K562 (cell line): ENCODE data around the gene TSKS. TPM values are rescaled to one million over a fixed set of nuclear protein-coding genes. Genes with fewer than 3 reads are reported as not detected.

Source experiments
- CHD7 ChIP-seq: fragments of 200-600 bp; sonication (generic); IDR thresholded peaks from one replicate; pipeline ENCODE4 v1.6.1; 2012; ENCODE audit warnings: mild to moderate bottlenecking, low read depth, low read length, inconsistent platforms
- GTF3C2 ChIP-seq: IDR thresholded peaks from 3 replicates; pipeline ENCODE4 v1.6.1; 2011; ENCODE audit warnings: borderline replicate concordance, mild to moderate bottlenecking, moderate library complexity; ENCODE audit not compliant: insufficient read length; ENCODE audit errors: extremely low read depth
- SRSF7 ChIP-seq: fragments of 200-400 bp; formaldehyde crosslinking; optimal IDR thresholded peaks from 2 replicates; pipeline ENCODE3; 2017; ENCODE audit warnings: mild to moderate bottlenecking, low read depth, low read length
- TEAD4 ChIP-seq, 2 experiments: sonication (generic) in 1 of 2; formaldehyde crosslinking in 1 of 2; IDR thresholded peaks; 2 replicates each; pipeline versions ENCODE4 v1.6.1 to v1.8.0; 2012 to 2022; ENCODE audit warnings: borderline replicate concordance in 1 of 2, inconsistent platforms in 1 of 2, low read length in 1 of 2, mild to moderate bottlenecking in 1 of 2, missing genetic modification reagents in 1 of 2
- ZC3H4 ChIP-seq: sonication (generic); formaldehyde crosslinking; IDR thresholded peaks from 2 replicates; pipeline ENCODE4 v1.9.0; 2021; ENCODE audit warnings: missing genetic modification reagents, borderline replicate concordance
- ZNF316 ChIP-seq: fragments of 450-650 bp; IDR thresholded peaks from 2 replicates; pipeline ENCODE4 v1.6.1; 2016
- polyA plus RNA-seq, 8 experiments: library from polyadenylated mRNA; depleted of rRNA in 4 of 8; stranded (reverse) in 5 of 8; unstranded in 3 of 8; fragments of >200 nt; fragmentation: Nextera tagmentation in 2 of 8; fragmentation: Illumina TruSeq in 1 of 8; extraction: Ambion mirVana in 2 of 8; extraction: Trizol in 1 of 8; gene quantifications; 2 replicates each; pipeline versions ENCODE4 v1.2.1 to v1.2.3, GENCODE V29; 2011 to 2014; ENCODE audit warnings: inconsistent platforms in 1 of 8, missing spikeins in 1 of 8
- total RNA-seq, 7 experiments: library from RNA; depleted of rRNA in 6 of 7; stranded (reverse); fragments of >200 nt in 6 of 7; fragmentation: Illumina TruSeq in 2 of 7; extraction: Trizol in 2 of 7; gene quantifications; 2 replicates each; pipeline versions ENCODE4 v1.2.1 to v1.2.3, GENCODE V29; 2011 to 2021; ENCODE audit warnings: low replicate concordance in 1 of 7

Gene TSKS
- total and polyA plus RNA-seq, 9 of the 15 experiments (the other 6 are each of a cell fraction or from before 2014, with no cell fraction given) = 0.14 to 4.5 (median 0.80) TPM

GRCh38 chr19:49761625-49762311 is 1.3 kb downstream of the TSKS start (continued):
- TF ChIP-seq CHD7 (no peak), ZNF316 (no peak), ZC3H4 (CRISPR knock-in tag) (no peak), SRSF7 (no peak), GTF3C2 (no peak), TEAD4 (IDR thresholded peaks at IDR 0.05; ENCODE audit: low read length) (0 out of 2 replicates have a peak, but pooled peaks have one; percentile 24), TEAD4 (CRISPR knock-in tag; IDR thresholded peaks at IDR 0.05; ENCODE audit: borderline replicate concordance) (0 out of 2 replicates have a peak, but pooled peaks have one; percentile 57)
